ENCODE results near the gene MRPS10.
"Not testable (repeated sequence)": the region's sequence is repeated elsewhere in the genome, so short reads cannot be mapped to it uniquely, and the experiment has no call there.

MRPS10 gene

DNA sequence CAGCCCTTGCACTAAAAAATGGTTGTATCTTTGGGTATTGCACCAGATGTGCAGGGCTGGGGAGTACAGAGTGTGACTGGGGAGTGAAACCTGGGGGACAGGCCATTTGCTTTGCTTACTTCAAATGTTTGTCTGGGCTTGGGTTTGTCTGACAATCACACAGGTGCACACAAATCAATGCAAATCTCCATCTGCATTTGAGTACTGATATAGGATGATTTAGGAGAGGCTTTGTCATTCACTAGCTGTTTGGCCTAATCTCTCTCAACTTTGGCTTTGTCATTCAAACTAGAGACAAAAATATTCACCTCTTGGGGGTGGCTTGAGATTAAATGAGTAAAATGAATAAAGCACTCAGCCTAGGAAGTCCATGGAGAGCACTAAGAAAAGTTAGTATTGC, 40.7 kb downstream of the MRPS10 start:
- DNase-seq (ENCODE audit: low read depth): no peak

GRCh38 chr6:42175860-42176259, 41.8 kb downstream of the MRPS10 start:
- no peak for DNase-seq (ENCODE audit: low read depth)

DNA sequence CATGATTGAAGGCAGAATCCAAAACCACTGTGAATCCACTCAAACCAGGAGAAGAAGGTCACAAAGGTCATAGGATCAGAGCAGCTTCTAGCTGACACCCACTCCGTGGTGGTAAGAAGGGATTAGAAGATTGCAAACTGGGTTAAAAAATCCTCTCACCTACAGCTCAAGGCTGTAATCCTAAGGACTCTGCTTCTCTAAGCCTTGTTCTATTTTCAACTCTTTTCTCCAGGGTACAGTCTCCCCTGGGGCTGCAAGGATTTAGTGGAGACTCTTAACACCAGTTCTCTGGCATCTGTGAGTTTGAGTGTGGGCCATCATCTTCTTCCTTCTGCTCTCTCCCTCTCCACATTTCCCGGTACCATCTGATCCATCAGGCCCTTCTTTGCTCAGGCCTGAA, 44.6 kb downstream of the MRPS10 start, which contains the start of gene GUCA1A:
GUCA1A (plus strand) TSS at position 264 of the 400 bp plus-strand sequence. CDS start 250 bp downstream, outside the sequence.
- no peak for DNase-seq (ENCODE audit: low read depth)

DNA sequence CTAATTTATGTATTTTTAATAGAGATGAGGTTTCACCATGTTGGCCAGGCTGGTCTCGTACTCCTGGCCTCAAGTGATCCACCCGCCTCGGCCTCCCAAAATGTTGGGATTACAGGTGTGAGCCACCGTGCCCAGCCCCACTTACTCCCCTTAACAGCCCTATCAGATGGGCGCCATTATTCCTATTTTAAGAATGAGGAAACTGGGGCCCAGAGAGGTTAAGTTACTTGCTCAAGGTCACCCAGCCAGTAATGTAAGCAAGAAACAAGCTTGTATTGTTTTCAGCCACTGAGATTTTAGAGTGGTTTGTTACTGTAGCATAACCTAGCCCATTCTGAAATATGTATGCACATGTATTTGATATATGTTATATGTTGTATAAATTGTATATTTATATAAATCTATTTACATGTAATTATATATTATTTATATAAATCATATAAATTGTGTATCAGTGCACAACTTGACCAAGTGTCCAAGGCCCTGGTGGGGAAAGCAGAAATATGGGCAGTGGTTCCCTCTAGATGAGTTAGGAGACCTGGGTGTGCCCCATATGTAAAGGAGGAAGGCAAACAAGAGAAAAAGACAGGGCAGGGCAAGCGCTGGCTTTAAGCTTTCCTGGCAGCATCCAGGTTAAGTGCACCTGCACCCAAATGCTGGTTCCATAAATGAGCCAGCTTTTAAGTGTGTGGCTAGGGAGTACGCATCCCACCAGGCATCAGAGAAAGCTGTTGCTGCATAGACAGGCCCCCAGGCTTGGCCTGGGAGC, 45.7 kb downstream of the MRPS10 start:
- no peak for DNase-seq (ENCODE audit: low read depth)

DNA sequence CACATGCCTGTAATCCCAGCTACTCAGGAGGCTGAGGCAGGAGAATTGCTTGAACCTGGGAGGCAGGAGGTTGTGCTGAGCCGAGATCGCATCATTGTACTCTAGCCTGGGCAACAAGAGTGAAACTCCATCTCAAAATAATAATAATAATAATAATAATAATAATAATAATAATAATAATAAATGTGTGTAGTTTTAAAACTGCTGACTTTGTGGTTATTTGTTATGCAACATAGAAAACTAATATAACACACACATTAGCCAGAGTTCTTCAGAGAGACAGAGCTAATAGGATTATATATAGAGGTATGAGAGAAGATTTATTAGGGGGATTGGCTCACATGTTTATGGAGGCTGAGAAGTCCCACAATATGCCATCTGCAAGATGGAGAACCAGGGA, 47.9 kb downstream of the MRPS10 start:
- DNase-seq (ENCODE audit: low read depth): not testable (repeated sequence)

DNA sequence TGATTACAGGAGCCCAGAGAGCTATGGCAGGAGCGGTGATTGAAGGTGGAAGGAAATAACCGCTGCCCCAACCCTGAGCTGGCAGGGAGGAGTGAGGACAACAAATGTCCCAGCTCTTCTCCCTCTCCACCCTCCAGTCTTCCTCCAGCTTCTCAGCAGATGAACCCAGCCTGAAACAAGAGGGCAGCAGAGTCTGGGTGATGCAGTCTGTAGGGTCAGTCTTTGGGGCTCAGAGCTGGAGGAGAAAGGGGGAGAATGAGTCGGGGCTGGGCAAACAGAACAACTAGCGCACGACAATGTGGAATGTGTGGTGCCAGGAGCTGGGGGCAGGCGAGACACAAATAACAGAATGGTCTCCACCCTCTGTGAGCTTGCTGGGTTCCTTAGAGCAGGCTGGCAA, 49.0 kb downstream of the MRPS10 start:
- DNase-seq (ENCODE audit: low read depth): no peak

- DNase-seq (ENCODE audit: low read depth): peak; percentile 72
Measured at GRCh38 chr6:42166444-42167141, 51.1 kb downstream of the MRPS10 start.

DNA sequence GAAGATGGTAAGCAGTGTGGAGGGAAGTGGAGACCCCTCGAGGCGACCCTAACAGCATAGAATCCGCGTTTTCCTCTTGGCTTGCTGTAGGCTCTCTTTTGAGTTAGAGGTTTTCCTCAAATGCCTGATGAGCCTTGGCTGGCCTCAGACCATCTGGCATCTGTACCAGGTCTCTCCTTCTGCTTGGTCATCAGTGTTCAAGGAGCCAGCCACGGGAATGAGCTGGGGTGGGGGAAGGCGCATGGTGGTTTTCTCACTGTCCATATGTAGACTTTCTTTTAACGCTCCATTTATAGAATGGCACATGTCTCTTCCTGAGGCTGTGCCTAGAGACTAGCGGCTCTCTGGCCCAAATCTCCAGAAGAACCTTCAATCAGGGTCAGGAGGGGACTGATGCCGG, 52.6 kb downstream of the MRPS10 start:
- no peak for DNase-seq (ENCODE audit: low read depth)

GRCh38 chr6:42163981-42164380, 53.7 kb downstream of the MRPS10 start:
- DNase-seq (ENCODE audit: low read depth): no peak

GRCh38 chr6:42162812-42163211, 54.8 kb downstream of the MRPS10 start:
- DNase-seq (ENCODE audit: low read depth): no peak

DNA sequence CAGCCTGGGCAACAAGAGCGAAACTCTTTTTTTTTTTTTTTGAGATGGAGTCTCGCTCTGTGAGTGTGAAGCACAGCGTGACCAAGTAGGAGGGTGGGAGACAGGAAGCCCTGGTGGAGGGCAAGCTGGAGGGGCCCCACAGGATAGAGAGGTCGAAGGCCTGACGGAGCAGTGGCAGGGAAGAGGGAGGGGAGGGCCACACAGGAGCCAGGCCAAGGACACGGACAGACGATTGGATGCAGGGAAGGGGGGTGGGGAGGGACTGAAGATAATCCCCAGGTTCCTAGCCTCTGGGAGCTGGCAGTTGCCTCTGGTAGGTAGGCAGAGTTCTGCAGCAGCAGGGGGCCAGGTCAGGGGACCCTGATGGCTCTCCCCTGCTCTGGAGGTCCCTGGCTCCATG, 55.3 kb downstream of the MRPS10 start:
- no peak for DNase-seq (ENCODE audit: low read depth)

DNA sequence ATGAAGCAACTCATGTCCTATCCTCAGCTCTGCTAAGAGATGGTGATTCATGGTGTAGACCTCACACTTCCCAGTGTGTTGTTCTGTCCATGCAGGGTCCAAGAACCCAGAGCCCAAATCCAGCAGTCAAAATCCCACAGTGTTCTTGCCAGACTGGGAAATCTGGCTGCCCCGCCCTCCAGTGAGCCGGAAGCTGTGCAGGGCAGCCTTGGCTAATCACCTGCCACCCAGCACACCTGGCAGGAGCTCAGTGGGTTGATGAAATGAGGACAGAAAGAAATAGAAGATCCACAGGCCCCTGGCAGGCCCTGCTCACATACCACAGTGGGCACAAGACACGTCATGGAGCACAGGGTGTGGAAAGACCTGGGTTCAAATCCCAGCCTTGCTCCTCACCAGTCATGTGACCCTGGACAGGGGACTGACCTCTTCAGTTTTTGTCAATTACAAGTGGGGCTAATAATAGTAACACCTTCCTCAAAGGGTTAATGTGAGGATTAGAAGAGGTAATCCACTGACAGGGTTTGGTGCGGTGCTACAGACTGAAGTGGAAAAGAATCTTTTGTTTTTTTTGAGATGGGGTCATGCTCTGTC, 58.1 kb downstream of the MRPS10 start:
- no peak for DNase-seq (ENCODE audit: low read depth)

DNA sequence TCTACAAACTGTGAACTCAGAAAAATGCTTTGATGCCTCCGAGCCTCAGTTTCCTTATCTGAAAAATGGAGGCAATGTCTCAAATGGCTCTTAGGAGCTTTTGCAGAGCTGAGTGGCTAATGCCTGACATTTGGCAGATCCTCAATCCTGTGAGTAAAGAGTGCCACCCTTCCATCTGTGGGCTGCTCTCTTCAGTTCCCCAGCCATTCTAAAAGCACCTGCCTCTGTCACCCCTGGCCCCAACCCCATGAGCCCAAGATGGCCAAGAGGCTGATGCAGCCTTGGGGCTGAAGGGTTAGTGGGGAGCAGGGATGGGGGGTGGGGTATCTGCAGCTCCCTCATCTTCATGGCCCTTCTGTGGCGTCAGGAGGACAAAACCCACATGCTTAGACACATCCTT, 59.0 kb downstream of the MRPS10 start:
- no peak for DNase-seq (ENCODE audit: low read depth)

DNA sequence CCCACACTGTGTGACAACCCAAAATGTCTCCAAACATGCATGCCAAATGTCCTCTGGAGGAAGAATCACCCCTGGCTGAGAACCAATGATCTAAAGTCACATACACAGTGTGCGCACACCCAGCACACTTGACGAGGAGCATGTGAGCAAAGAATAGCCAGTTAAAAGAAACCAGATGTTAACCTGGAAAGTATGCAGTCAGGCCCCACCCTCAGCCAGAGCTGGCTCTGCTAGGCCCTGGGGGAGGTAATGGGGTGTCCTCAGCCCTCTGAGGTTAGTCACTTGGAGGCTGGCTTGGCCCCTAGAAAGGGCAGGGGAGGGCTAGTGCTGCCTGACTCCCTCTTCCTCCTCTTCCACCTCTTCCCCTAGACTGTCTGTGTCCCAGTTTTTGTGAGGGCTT, 59.6 kb downstream of the MRPS10 start:
- no peak for DNase-seq (ENCODE audit: low read depth)

Measured in stimulated activated CD8-positive, alpha-beta memory T cell treated with anti-CD3 and anti-CD28 coated beads, Interleukin-7, amount 100 ng/mL, for 24 hours (primary cell).